HepG2 (cell line): ENCODE data around the gene ALG1L2.
"Not testable (repeated sequence)": the region's sequence is repeated elsewhere in the genome, so short reads cannot be mapped to it uniquely, and the experiment has no call there.

ENCODE experiments used
- ATAD3A ChIP-seq: sonication (generic); formaldehyde crosslinking; IDR thresholded peaks from 2 replicates; pipeline ENCODE4 v1.4.0; 2020; ENCODE audit warnings: missing genetic modification reagents
- EP300 ChIP-seq, 3 experiments: sonication (generic) in 1 of 3; formaldehyde crosslinking in 1 of 3; IDR thresholded peaks; 2 replicates each; pipeline versions ENCODE4 v1.5.1 to v1.6.1; 2011 to 2020; ENCODE audit warnings: low read depth in 2 of 3, low read length in 2 of 3, borderline replicate concordance in 1 of 3, improper control_type of control experiment in 1 of 3, mild to moderate bottlenecking in 1 of 3, missing genetic modification reagents in 1 of 3, moderate library complexity in 1 of 3
- ETV5 ChIP-seq: IDR thresholded peaks from 2 replicates; pipeline ENCODE4 v1.6.1; 2018; ENCODE audit warnings: missing biosample characterization, missing genetic modification reagents, inconsistent platforms, borderline replicate concordance
- KLF16 ChIP-seq, 2 experiments: sonication (generic) in 1 of 2; formaldehyde crosslinking in 1 of 2; IDR thresholded peaks; 2 replicates each; pipeline versions ENCODE4 v1.6.1 to v1.8.0; 2016 to 2023; ENCODE audit warnings: missing genetic modification reagents in 2 of 2, missing compliant biosample characterization in 1 of 2
- NFE2L1 ChIP-seq: sonication (generic); formaldehyde crosslinking; IDR thresholded peaks from 2 replicates; pipeline ENCODE4 v1.4.0; 2020; ENCODE audit warnings: missing genetic modification reagents, mild to moderate bottlenecking, borderline replicate concordance
- PRDM4 ChIP-seq: sonication (generic); formaldehyde crosslinking; IDR thresholded peaks from 2 replicates; pipeline ENCODE4 v1.9.0; 2021; ENCODE audit warnings: missing genetic modification reagents, borderline replicate concordance
- RERE ChIP-seq: IDR thresholded peaks from 2 replicates; pipeline ENCODE4 v1.6.1; 2016; ENCODE audit warnings: low read depth, missing genetic modification reagents, missing compliant biosample characterization
- ZBTB7A ChIP-seq: sonication (generic); formaldehyde crosslinking; IDR thresholded peaks from 2 replicates; pipeline ENCODE4 v1.8.0; 2022; ENCODE audit warnings: mild to moderate bottlenecking, missing genetic modification reagents
- ZFAT ChIP-seq: sonication (generic); formaldehyde crosslinking; conservative IDR thresholded peaks from 2 replicates; pipeline ENCODE4 v1.8.1; 2023; ENCODE audit warnings: missing genetic modification reagents, inconsistent platforms

GRCh38 chr3:130057536-130058266 is 23.9 kb upstream of the ALG1L2 start:
- TF ChIP-seq NFE2L1 (CRISPR knock-in tag); ZBTB7A (CRISPR knock-in tag); RERE (CRISPR knock-in tag); ATAD3A (CRISPR knock-in tag); ZFAT; KLF16 (CRISPR knock-in tag; IDR thresholded peaks at IDR 0.05); EP300 (IDR thresholded peaks at IDR 0.05; ENCODE audit: low read depth in 2 of 2, low read length in 2 of 2); EP300 (CRISPR knock-in tag; IDR thresholded peaks at IDR 0.05; ENCODE audit: borderline replicate concordance); PRDM4 (CRISPR knock-in tag); ETV5 (CRISPR knock-in tag): not testable (repeated sequence)
